ENCODE data around the gene FXR2. TPM values are rescaled to one million over a fixed set of nuclear protein-coding genes. Genes with fewer than 3 reads are reported as not detected.

Gene FXR2
- total and polyA plus RNA-seq, 4 donors: 29.0 to 31.1 (median 30.0) TPM

- Histone ChIP-seq H3K4me3 (no peak overlapping the region), H3K27ac (ENCODE audit: low read depth in 1 of 2, low read length in 1 of 2) (no peak overlapping the region), H3K4me1 (ENCODE audit: control insufficient read depth in 5 of 5, insufficient read depth in 5 of 5, low read length in 5 of 5) (peaks cover 0 to 17% (median 0%) of the 10 kb centered on the region in 5 donors), H3K36me3 (ENCODE audit: control insufficient read depth in 4 of 4, insufficient read depth in 4 of 4, low read length in 4 of 4) (no peaks in the 10 kb centered on the region), H3K9ac (ENCODE audit: insufficient read depth in 1 of 2, low read length in 2 of 2) (no peak overlapping the region), H3K27me3 (ENCODE audit: control insufficient read depth in 3 of 3, insufficient read depth in 3 of 3, low read length in 2 of 3) (no peaks in the 10 kb centered on the region), H3K9me3 (ENCODE audit: control insufficient read depth in 4 of 4, insufficient read depth in 3 of 4, low read length in 3 of 4) (no peaks in the 10 kb centered on the region)
- no peak for DNase-seq
- TF ChIP-seq CTCF (IDR thresholded peaks at IDR 0.05; ENCODE audit: control extremely low read depth, extremely low read depth): no peak
- WGBS, 2 donors: 69 to 77% methylated on average over 11 of the region's 11 CpGs
- ATAC-seq (ENCODE audit: insufficient read depth, low FRiP score): no peak
These were observed 17.0 kb upstream of the FXR2 start for GRCh38 chr17:7631398-7632380.

- Histone ChIP-seq H3K36me3 (ENCODE audit: control insufficient read depth in 4 of 4, insufficient read depth in 4 of 4, low read length in 4 of 4) (peaks cover 0 to 4% (median 2%) of the 10 kb centered on the region in 4 donors), H3K9me3 (ENCODE audit: control insufficient read depth in 4 of 4, insufficient read depth in 3 of 4, low read length in 3 of 4) (no peaks in the 10 kb centered on the region), H3K27me3 (ENCODE audit: control insufficient read depth in 3 of 3, insufficient read depth in 3 of 3, low read length in 2 of 3) (no peaks in the 10 kb centered on the region), H3K4me1 (ENCODE audit: control insufficient read depth in 5 of 5, insufficient read depth in 5 of 5, low read length in 5 of 5) (peaks cover 0 to 23% (median 0%) of the 10 kb centered on the region in 5 donors), H3K27ac (ENCODE audit: low read depth in 1 of 2, low read length in 1 of 2) (no peak within 1 kb of the TSS), H3K4me3 (no peak within 1 kb of the TSS), H3K9ac (ENCODE audit: insufficient read depth in 1 of 2, low read length in 2 of 2) (no peak within 1 kb of the TSS)
- TF ChIP-seq CTCF (IDR thresholded peaks at IDR 0.05; ENCODE audit: control extremely low read depth, extremely low read depth): no peak
- no peak for DNase-seq
- WGBS, 2 donors: 77 to 84% methylated on average over 13 of the region's 13 CpGs
- no peak for ATAC-seq (ENCODE audit: insufficient read depth, low FRiP score)
These were observed 15.4 kb upstream of the FXR2 start, which contains the start of gene SHBG for GRCh38 chr17:7629939-7630571. Gene SHBG (plus strand): TSS chr17:7630135. CDS start chr17:7630173, 38 bp downstream.

GRCh38 chr17:7627250-7628121 lies 12.8 kb upstream of the FXR2 start, which contains the start of gene SAT2:
Gene SAT2 (minus strand): TSS chr17:7627821. CDS start chr17:7627635, 186 bp downstream.
- no peak for TF ChIP-seq CTCF (IDR thresholded peaks at IDR 0.05; ENCODE audit: control extremely low read depth, extremely low read depth)
- Histone ChIP-seq H3K9ac (ENCODE audit: insufficient read depth in 1 of 2, low read length in 2 of 2) (peak within 1 kb of the TSS; percentile 88 to 96), H3K4me1 (ENCODE audit: control insufficient read depth in 5 of 5, insufficient read depth in 5 of 5, low read length in 5 of 5) (peaks cover 0 to 23% (median 0%) of the 10 kb centered on the region in 5 donors), H3K27me3 (ENCODE audit: control insufficient read depth in 3 of 3, insufficient read depth in 3 of 3, low read length in 2 of 3) (no peaks in the 10 kb centered on the region), H3K4me3 (peak within 1 kb of the TSS; percentile 60), H3K27ac (ENCODE audit: low read depth in 1 of 2, low read length in 1 of 2) (peak within 1 kb of the TSS; percentile 93 to 95), H3K36me3 (ENCODE audit: control insufficient read depth in 4 of 4, insufficient read depth in 4 of 4, low read length in 4 of 4) (peaks cover 0 to 4% (median 2%) of the 10 kb centered on the region in 4 donors), H3K9me3 (ENCODE audit: control insufficient read depth in 4 of 4, insufficient read depth in 3 of 4, low read length in 3 of 4) (no peaks in the 10 kb centered on the region)
- peak; percentile 96 for ATAC-seq (ENCODE audit: insufficient read depth, low FRiP score)
- peak; percentile 98 for DNase-seq
- 0 to 1% methylated on average over 54 of the region's 54 CpGs for WGBS, 2 donors

All from lung (tissue), 12 donors.